GM18502 (cell line): ENCODE data around the gene ARHGAP23.
"Not testable (repeated sequence)": the region's sequence is repeated elsewhere in the genome, so short reads cannot be mapped to it uniquely, and the experiment has no call there.

Source experiments
- ATAC-seq: cut with Tn5 transposase; IDR thresholded peaks from one replicate; pipeline ENCODE4 v1.9.1; 2021; ENCODE audit warnings: mild to moderate bottlenecking; ENCODE audit not compliant: unreplicated experiment, poor library complexity

ARHGAP23 gene

DNA sequence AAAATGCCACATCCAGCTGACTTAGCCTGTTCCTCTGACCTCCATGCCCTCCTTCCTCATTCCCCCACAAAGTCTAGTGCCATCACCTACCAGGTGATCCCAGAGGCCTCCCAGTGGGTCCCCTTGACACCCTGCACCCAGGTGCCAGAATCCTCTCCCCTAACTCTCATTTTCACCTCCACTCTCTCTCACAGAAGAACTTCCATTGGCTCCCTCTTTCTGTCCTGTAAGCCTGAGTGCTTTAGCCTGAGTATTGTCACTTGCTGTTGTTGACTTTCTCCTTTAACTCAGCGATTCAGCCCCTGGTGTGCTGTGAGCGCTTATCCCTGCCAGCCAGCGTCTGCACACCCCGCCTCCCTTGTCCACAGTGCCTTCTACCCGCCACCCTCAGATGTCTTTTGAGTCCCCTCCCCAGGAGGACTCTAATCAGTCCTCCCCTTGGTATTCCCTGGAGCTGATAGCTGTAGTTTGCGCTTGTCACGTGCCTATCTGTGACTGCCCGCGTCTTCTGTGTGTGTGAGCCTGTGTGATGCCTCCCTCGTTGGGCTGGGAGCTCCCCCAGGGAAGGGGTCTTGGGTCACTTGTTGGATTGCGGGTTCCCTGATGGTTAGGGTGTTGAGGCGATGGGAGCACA is 31.9 kb downstream of the ARHGAP23 start:
- ATAC-seq, result no peak

DNA sequence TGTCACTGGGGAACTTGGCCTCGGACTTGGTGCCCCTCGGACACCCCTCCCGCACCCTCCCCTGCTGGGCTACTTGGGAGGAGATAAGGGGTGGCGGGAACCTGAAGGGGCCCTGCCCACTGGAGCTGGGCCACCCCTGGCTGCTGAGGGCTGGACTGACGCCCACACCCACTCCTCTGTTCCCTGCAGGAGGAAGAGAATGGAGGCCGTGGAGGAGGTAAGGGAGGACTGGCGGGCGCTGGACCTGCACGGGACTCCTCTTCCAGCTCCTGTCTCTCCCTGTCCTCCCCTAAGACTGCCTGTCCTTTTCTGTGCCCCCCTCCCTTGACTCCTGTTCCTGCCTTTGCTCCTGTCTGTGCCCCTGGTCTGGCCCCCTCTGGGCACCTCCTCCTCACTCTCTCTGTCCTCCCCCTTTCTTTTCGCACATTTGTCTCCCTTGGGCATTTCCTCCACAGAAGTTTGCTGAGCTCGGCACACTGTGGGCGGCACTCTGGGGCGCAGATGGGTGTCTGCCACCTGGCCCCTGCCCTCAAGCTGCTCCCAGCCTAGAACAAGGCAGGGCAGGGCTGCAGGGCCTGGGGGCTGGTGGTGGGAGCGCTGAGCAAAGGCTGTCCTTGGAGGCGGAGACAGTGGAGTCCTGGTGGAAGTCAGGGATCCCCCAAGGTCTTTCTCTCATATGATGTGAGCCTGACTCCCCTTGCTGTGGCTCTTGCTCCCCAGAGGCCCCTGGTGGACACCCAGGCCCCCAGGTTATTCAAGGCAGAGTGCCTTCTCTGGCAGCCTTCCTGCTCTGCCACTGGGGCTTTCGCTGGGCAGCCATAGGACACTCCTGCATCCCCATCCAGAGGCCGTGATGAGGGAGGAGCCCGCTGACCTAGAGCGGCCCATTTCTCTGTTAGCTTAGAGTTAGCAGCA is 32.7 kb downstream of the ARHGAP23 start:
- no peak for ATAC-seq

DNA sequence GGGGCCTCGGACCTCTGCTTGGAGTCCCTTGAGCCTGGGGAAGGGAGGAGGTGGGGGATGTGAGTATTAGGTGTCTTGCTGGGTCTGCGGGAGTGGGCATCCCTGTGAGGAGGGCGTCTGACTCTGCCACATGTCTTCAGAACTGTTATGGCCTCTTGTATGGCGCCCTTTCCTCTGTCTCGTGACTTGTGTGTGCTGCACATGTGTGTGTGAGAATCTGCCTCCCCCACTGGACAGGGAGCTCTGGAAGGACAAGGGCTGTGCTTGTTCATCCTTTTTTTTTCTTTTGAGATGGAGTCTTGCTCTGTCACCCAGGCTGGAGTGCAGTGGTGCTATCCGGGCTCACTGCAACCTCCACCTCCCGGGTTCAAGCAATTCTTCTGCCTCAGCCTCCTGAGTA is 33.4 kb downstream of the ARHGAP23 start:
- ATAC-seq, result no peak

DNA sequence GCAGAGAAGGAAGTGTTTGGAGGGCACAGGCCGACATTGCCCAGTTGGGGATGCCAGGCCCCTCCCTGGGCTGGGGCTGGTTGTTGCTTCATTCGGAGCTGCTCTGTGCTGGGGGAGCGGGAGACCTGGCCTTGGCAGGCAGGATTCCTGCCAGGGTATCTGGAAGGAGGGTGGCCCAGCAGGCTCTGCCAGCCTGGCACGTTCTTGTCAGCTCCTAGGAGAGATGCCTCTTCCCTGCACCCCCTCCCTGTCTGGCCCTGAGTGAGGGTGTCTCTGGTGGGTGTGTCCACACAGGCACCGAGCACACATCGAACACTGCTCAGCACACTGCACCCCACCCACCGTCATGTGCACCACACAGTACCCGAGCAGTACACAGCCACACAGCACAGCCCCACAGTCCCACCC is 35.2 kb downstream of the ARHGAP23 start:
- no peak for ATAC-seq

DNA sequence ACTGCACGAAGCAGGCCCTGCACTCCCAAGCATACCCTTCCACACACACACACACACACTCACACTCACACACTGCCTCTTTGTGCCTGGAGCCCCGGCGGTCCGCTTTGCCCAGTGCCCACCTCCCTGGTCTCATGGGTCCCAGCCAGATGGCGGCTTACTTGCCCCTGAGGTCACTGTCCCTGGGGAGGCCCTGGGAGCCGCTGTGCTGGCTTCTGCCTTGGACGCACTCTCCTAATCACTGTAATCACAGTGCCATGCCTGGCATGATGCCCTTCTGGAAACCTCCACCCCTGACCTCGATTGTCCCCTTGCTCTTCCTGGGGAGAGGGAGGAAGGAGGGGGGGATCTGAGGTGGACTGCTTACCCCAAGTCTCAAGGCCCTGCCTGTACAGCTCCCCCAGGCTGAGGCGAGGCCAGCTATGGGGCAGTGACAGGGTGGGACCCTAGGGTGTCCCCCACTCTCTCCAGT is 36.0 kb downstream of the ARHGAP23 start:
- no peak for ATAC-seq

DNA sequence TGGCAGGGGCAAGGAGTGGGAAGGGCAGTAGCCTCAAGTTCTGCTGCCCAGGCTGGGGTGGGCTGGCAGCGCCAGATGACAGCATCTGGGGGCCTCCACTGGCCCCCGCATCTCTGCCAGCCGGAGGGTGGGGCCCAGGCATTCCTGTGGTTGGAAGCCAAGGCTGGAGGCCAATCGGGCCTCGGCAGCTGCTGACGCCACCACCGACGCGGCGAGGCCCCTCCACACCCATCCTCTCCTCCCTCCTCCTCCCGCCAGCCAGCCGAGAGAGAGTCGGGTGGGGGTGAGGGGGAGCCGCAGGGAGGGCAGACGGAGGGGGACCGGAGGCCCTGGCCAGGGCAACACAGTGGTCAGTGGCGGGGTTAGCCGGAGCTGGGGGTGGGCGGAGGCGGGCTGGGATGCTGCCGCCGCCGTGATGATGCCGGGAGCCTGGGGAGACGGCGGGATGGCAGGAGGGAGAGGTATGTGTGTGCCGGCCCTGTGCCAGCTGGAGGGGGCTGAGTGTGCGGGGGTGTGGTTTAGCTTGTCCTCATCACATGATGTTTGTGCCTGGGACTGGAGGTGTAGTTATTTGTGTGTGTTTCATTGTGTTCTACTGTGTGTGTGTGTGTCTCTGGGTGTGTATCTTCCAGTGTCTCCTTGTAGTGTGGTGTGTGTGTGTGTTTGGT is 36.6 kb downstream of the ARHGAP23 start:
- no peak for ATAC-seq

DNA sequence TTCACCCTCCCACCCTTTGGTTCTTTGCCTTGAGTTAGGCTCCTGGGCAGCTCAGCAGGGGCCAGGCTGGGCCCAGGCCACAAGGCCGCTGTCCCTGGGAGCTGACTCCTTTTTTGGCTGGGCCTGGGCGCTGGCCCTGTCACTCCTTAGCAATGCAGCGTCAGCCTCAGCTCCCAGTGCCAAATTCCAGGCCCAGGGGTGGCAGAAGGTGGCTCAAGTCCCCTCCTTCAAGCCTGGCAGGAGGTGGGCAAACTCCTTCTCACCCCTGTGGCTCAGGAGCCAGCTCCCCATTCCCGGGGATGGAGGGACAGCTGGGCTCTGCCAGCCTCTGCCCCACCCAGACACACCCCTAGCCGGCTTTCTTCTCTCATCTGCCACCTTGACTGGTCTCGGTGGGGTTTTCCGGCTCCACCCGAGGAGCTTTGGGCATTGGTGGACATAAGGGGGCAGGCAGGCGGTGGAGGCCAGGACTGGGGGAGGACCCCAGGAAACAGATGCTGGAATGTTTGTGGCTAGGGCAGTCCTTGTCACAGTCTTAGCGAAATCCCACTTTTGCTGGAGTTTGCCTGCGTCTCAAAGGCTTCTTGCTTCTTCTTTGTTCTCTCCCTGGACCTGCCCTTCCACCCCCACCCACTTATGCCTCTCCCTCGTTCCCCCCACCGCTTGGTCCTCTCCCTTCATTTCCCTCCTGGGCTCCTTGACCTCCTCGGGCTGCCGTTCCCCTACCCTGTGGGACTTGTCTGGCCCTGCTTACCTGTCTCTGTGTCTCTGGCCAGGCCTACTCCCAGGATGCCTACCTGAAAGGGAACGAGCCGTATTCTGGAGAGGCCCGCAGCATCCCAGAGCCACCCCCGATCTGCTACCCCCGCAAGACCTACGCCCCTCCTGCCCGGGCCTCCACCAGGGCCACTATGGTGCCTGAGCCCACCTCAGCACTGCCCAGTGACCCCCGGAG is 37.4 kb downstream of the ARHGAP23 start:
- ATAC-seq, result no peak

DNA sequence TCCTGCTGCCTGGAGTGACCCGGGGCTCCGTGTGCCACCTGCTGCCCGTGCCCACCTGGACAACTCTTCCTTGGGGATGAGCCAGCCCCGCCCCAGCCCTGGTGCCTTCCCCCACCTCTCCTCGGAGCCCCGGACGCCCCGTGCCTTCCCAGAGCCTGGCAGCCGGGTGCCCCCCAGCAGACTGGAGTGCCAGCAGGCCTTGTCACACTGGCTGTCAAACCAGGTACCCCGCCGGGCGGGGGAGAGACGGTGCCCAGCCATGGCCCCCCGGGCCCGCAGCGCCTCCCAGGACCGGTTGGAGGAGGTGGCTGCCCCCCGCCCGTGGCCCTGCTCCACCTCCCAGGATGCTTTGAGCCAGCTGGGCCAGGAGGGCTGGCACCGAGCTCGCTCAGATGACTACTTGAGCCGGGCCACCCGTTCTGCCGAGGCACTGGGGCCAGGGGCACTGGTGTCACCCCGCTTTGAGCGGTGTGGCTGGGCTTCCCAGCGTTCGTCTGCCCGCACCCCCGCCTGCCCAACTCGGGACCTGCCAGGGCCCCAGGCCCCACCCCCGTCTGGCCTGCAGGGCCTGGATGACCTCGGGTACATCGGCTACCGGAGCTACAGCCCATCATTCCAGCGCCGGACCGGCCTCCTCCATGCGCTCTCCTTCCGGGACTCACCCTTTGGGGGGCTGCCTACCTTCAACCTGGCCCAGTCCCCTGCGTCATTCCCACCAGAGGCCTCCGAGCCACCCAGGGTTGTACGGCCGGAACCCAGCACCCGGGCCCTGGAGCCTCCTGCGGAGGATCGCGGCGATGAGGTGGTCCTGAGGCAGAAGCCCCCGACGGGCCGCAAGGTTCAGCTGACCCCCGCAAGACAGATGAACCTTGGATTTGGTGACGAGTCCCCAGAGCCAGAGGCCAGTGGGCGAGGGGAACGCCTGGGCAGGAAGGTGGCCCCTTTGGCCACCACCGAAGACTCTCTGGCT is 38.4 kb downstream of the ARHGAP23 start:
- ATAC-seq, result no peak

DNA sequence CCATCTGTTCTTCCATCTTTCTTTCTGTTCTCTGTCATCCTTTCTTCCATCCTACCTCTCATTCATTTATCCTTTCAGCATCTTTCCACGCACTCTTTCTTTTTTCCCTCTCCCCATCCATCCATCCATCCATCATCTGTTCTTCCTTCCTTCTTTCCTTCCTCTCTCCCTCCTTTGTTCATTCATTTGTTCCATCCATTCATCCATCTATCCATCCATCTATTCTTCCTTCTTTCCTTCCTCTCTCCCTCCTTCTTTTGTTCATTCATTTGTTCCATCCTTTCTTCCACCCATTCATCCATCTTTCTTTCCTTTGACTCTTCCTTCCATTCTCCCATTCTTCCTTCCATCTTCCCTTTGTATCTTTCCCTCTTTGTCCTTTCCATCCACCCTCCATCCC is 39.2 kb downstream of the ARHGAP23 start:
- no peak for ATAC-seq

DNA sequence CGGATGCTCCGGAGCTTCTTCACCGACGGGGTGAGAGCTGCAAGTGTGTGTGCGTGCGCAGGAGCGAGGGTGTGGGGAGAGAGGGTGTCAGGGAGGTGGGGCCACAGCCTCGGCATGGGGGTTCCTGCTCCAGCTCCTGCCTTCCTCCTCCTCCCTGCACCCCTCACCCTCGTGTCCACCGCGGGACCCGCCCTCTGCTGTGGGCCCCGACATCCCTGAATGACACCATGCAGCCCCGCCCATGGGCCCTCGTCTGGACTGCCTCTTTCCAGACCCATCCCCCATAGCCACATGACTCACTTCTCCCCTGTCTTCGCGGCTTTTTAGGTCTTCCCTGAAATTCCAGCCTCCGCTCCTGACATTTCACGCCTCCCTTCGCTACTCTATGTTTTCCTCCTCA is 41.6 kb downstream of the ARHGAP23 start:
- ATAC-seq, result no peak

DNA sequence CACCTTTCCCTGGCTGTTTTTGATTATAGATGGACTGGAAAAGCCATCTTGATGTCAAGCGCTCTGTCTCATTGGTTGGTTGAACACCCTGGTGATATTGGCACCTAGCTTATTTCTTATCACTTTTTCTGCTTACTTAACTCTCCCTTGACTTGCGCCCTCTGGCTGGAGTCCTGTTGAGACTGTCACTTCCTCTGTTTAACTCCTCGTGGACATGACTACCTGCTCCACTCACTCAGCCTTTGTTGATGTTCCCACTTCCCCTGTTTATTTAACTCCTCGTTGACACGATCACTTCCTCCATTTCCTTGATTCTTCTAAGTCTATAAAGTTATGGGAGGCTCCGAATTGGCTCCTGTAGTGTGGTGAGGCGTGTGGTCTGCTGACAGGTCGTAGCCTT is 43.0 kb downstream of the ARHGAP23 start:
- not testable (repeated sequence) for ATAC-seq

DNA sequence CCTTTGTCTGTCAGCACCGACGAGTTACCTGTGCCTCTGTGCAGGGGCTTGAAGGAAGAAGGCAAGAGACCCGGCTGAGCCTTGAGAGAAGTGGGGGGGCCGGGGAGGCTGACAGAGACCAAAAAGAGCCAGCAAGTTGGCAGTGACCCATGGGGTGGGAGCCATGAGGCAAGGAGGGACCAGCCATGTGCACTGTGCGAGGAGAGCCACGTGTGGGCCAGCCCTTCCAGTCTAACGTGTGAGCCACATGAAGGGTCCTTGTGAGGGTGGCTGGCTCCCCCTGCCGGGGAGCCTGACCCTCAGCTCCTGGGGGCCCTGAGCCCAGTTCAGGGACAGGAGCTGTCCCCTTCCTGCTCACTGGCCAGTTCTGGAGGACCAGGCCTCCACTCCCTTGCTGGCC is 46.4 kb downstream of the ARHGAP23 start:
- not testable (repeated sequence) for ATAC-seq

DNA sequence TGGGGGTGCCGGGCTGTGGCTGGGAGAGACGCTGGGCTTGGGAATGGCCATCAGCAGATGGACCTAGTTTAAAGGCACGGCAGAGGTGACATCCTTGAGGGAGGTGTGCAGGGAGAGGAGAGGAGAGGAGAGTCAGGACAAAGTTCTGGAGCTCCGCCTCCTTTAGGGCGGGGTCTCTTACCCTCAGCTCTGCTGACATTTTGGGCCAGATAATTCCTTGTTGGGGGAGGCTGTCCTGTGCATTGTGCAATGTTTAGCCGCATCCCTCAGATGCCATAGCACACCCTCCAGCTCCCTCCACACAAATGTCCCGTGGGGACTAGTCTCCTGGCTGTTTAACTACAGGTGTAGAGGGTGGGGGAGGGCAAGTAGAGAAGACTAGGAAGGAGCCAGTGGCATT is 48.3 kb downstream of the ARHGAP23 start:
- ATAC-seq, result no peak

DNA sequence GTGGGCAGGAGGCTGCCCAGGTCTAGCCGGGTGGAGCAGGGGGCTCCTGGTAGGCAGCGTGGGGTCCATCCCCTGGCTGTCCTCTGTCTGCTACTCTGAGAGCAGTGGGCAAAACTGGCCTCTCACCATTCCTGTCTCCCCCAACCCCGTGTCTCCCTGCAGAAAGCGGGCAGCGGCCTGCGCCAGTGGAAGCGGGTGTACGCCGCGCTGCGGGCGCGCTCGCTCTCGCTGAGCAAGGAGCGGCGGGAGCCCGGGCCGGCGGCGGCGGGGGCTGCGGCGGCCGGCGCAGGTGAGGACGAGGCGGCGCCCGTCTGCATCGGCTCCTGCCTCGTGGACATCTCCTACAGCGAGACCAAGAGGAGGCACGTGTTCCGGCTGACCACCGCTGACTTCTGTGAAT is 49.2 kb downstream of the ARHGAP23 start:
- not testable (repeated sequence) for ATAC-seq

DNA sequence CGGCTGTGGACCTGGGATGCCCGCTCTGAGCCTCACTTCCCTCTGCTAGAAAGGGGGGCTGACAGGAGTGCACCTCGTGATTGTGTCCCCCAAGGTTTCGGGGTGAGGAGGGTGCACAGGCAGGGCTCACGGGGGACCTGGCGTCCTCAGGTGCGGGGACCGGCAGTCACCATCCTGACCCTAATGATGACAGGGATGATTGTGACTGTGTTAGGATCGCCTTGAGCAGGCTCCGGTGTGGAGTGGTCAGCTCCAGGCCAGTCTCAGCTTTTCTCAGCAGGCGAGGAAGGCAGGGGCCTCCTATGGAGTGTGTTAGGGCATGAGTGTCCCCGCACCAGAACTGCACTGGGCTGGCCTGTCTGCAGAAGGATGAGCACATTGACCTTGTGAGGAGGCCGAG is 49.7 kb downstream of the ARHGAP23 start:
- ATAC-seq, result not testable (repeated sequence)

DNA sequence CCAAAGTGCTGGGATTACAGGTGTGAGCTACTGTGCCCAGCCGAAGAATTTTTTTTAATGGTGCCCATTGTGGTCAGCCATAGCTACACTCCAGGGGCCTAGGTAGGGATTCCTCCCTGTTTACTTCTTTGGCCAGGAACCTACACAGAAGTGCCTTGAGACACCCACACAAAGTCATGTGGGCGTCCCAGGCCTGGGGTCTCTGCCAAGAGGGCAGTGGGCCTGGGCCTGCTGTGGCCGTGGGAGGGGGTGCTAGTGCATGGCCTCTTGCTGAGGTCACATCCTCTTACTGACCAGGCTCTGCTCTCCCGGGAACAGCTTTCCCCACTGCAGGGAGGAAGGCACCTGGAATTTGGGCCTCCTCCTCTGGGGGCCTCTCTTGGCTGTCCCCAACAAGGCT is 50.4 kb downstream of the ARHGAP23 start:
- ATAC-seq, result not testable (repeated sequence)

DNA sequence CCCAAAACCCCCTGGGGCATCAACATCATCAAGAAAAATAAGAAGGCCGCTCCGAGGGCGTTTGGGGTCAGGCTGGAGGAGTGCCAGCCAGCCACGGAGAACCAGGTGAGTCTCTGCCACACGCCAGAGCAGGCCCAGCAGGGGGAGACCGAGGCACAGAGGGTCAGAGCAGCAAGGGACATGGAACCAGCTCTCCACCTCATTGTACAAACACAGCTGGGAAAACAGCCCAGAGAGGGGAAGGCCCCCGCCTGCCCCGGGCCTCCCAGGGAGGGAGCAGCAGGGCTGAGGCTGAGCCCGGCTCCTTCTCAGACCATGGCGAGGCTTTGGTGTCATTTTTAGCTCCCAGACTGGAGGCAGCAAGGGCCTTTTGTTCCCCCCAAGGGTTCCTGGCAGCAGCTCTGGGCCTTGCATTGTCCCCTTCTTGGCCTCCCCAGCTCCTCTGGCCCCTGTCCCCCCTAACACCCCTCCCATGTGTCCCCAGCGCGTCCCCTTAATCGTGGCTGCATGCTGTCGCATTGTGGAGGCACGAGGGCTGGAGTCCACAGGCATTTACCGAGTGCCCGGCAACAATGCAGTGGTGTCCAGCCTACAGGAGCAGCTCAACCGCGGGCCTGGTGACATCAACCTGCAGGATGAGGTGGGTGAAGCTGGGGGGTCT is 53.9 kb downstream of the ARHGAP23 start:
- ATAC-seq, result not testable (repeated sequence)

DNA sequence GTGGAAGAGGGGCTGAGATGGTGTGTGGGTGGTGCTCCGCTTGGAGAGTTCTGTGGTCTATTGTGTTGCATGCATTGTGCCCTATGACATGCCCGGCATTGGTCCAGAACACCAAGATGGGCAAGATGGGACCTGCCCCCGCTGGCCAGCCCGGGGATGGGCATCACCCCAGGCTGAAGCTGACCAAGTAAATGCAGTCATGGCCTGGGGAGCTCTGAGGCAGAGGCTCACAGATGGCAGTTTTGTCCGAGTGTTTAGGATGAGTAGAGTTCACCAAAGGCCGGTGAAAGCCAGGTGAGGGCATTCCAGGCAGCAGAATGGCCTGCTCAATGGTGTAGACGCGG is 54.4 kb downstream of the ARHGAP23 start:
- not testable (repeated sequence) for ATAC-seq
